ENCODE data around the gene ZSWIM6.

- TF ChIP-seq CTCF (IDR thresholded peaks at IDR 0.05; ENCODE audit: low read length), result no peak
- no peak for TF ChIP-seq EZH2 (IDR thresholded peaks at IDR 0.05; ENCODE audit: borderline replicate concordance, low read length)
These were observed 1.7 kb upstream of the ZSWIM6 start for GRCh38 chr5:61330341-61330844.
